VCaP (cell line): ENCODE data around the gene SSH2.

Source experiments
- H3K27ac ChIP-seq: fragments of 450-650 bp; 2 replicates; pipeline ENCODE4 v1.5.1; 2017
- TF ChIP-seq, protein P1 (sequence below): fragments of 450-650 bp; conservative IDR thresholded peaks from 2 replicates; pipeline ENCODE4 v1.5.1; 2017; ENCODE audit warnings: mild to moderate bottlenecking, moderate library complexity

SSH2 gene

GRCh38 chr17:29592850-29593551 is 337.0 kb downstream of the SSH2 start, which contains the start of gene ANKRD13B:
TSS of gene ANKRD13B (plus strand) at chr17:29593132. CDS start at chr17:29593622, 490 bp downstream.
- peak within 1 kb of the TSS; percentile 98 for H3K27ac ChIP-seq
- TF ChIP-seq, protein P1, sequence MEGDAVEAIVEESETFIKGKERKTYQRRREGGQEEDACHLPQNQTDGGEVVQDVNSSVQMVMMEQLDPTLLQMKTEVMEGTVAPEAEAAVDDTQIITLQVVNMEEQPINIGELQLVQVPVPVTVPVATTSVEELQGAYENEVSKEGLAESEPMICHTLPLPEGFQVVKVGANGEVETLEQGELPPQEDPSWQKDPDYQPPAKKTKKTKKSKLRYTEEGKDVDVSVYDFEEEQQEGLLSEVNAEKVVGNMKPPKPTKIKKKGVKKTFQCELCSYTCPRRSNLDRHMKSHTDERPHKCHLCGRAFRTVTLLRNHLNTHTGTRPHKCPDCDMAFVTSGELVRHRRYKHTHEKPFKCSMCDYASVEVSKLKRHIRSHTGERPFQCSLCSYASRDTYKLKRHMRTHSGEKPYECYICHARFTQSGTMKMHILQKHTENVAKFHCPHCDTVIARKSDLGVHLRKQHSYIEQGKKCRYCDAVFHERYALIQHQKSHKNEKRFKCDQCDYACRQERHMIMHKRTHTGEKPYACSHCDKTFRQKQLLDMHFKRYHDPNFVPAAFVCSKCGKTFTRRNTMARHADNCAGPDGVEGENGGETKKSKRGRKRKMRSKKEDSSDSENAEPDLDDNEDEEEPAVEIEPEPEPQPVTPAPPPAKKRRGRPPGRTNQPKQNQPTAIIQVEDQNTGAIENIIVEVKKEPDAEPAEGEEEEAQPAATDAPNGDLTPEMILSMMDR: no peak

GRCh38 chr17:29591737-29592608 is 338.1 kb downstream of the SSH2 start:
- TF ChIP-seq, protein P1: peak; percentile 100
- H3K27ac ChIP-seq: peak overlapping the region; percentile 98

GRCh38 chr17:29591146-29591736 is 338.8 kb downstream of the SSH2 start:
- peak overlapping the region; percentile 98 for H3K27ac ChIP-seq
- TF ChIP-seq, protein P1: no peak

DNA sequence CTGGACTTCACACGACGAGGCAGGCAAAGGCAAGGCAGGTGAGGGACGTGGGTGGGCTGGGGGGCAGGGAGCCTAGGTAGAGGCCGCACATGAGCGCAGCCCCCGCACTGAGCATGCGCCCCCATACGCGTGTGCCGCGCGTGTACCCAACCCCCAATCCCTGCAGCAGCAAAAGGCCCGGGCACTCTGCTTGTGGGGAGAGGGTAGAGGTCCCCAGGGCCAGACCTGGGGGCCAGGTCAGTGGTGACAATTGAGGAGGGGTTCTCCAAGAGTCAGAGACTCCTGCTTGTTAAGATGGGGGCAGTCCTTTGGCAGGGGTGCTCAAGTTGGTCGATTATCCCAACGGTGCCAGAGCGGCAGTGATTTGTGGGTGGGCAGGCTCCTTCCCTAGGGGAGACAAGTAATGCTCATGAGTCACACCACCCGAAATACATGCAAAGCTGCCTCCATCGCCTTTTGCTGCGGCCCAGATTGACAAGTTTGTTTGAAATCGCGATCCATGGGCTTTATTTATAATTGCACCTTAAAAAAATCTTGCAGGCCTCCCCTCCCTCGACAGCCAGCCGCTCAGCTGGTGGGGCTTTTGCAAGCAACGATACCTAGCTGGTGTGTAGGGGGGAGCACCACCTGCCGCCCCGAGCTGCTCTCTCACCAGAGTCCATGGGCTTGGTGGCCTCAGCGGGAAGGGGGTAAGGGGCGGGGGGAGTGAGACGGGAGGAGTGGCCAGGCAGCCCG is 339.4 kb downstream of the SSH2 start:
- peak overlapping the region; percentile 98 for H3K27ac ChIP-seq
- TF ChIP-seq, protein P1: no peak

GRCh38 chr17:29589524-29590410 is 340.3 kb downstream of the SSH2 start, which contains the start of gene GIT1:
TSS of gene GIT1 (minus strand) at chr17:29589648. CDS start at chr17:29589378, 270 bp downstream.
- TF ChIP-seq, protein P1: no peak; the same call in 1 of the 2 replicates
- peak within 1 kb of the TSS; percentile 98 for H3K27ac ChIP-seq

DNA sequence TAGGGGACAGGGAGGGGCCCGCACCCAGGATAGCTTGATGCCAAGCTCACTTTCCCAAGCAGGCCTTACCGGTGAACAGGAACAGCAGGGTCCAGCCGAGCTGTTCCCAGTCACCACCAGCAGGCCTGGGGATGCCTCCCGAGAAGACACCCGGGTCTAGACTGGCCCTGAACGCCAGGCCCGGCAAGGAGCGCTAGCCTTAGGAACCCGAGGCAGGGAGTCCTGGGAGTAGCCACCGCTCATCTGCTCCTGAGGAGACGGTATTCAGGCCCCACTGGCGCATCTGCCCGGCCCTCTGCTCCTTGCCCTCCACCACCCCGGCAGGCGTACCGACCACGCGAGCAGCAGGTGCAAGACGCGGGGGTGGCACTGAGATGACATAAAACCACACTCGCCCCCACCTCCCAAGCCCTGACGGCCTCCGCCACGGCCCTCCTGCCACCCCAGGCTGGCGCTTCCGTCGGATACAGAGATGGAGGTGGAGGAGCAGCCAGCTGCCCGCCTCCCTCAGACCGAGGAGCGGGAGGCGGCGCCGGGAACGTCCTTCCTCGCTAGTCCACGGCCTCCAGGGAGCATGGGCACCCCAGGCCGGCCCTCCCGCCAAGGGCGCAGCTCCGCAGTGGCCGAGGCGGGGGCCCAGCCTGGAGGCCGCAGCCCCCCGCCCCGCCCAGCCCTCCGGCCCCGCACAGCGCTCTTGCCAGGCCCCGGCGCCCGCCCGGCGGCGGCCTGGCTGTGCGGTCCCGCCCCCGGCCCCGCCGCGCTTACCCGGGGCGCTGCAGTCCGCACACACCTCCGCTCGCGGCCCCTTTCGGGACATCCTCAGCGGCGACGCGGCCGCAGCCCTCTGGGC is 341.2 kb downstream of the SSH2 start:
- TF ChIP-seq, protein P1: no peak

More for the DNA sequence above, 341.2 kb downstream of the SSH2 start:
- peak overlapping the region; percentile 98 for H3K27ac ChIP-seq
